NT2/D1 (cell line): Measurements from ENCODE around the gene MAPK13.

Source experiments
- DNase-seq: peaks from one replicate; pipeline ENCODE4 v3.0.0-alpha.2; 2011; ENCODE audit warnings: low read depth, low spot score
- H3K27me3 ChIP-seq: 2 replicates; pipeline ENCODE4 v1.6.0; 2011; ENCODE audit warnings: mild to moderate bottlenecking; ENCODE audit not compliant: insufficient read length, insufficient read depth
- H3K36me3 ChIP-seq: 2 replicates; pipeline ENCODE4 v1.6.1; 2011; ENCODE audit warnings: mild to moderate bottlenecking, low read length, mixed read lengths; ENCODE audit not compliant: insufficient read depth, insufficient read length
- H3K4me1 ChIP-seq: 2 replicates; pipeline ENCODE4 v1.5.1; 2011; ENCODE audit not compliant: insufficient read depth, insufficient read length
- H3K4me3 ChIP-seq: 2 replicates; pipeline ENCODE4 v1.5.1; 2011; ENCODE audit warnings: low read depth; ENCODE audit not compliant: insufficient read length
- H3K9ac ChIP-seq: 2 replicates; pipeline ENCODE4 v1.6.0; 2011; ENCODE audit warnings: low read depth; ENCODE audit not compliant: insufficient read length
- H3K9me3 ChIP-seq: 2 replicates; pipeline ENCODE4 v1.5.1; 2011; ENCODE audit warnings: mild to moderate bottlenecking, low read length; ENCODE audit not compliant: insufficient read depth
- SUZ12 ChIP-seq: IDR thresholded peaks from 2 replicates; pipeline ENCODE4 v1.6.1; 2011; ENCODE audit not compliant: insufficient read length, insufficient read depth; ENCODE audit errors: extremely low read depth
- YY1 ChIP-seq: IDR thresholded peaks from 2 replicates; pipeline ENCODE4 v1.6.1; 2011; ENCODE audit not compliant: insufficient read length, insufficient read depth
- ZNF274 ChIP-seq: IDR thresholded peaks from 2 replicates; pipeline ENCODE4 v1.6.1; 2011; ENCODE audit warnings: mild to moderate bottlenecking, low read depth, low read length

MAPK13 gene

DNA sequence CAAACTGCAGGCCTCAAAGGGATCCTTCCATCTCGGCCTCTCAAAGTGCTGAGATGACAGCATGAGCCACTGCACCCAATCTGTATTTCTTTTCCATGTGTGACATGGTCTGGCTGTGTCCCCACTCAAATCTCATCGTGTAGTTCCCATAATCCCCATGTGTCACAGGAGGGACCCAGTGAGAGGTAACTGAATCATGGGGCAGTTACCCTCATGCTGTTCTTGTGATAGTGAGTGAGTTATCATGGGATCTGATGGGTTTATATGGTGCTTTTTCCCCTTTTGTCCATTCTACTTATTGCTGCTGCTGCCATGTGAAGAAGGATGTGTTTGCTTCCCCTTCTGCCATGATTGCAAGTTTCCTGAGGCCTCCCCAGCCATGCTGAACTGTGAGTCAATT lies 55.9 kb downstream of the MAPK13 start:
- Histone ChIP-seq H3K4me1 (no peaks in the 10 kb centered on the region), H3K27me3 (no peaks in the 10 kb centered on the region), H3K36me3 (no peaks in the 10 kb centered on the region), H3K9me3 (no peaks in the 10 kb centered on the region), H3K9ac (no peak overlapping the region), H3K4me3 (no peak overlapping the region)
- DNase-seq: no peak
- TF ChIP-seq ZNF274: no peak
- TF ChIP-seq YY1: no peak
- no peak for TF ChIP-seq SUZ12

DNA sequence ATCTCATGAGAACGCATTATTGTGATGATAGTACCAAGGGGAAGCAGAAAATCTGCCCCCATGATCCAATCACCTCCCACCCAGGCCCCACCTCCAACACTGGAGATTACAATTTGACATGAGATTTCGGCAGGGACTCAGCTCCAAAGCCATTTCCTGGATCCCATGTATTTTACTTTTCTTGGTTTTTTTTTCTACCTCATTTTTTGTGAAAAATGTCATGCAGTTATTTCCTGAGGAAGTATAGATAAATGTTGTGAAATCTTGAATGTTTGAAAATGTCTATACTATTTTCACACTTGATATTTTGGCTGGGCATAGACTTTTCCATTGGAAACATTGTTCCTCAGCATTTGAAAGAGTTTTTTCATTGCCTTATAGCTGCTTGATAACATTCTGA lies 57.1 kb downstream of the MAPK13 start:
- TF ChIP-seq SUZ12 (no peak), ZNF274 (no peak), YY1 (no peak)
- no peaks in the 10 kb centered on the region for H3K4me1 ChIP-seq
- no peak overlapping the region for H3K4me3 ChIP-seq
- no peak for DNase-seq
- H3K9ac ChIP-seq: no peak overlapping the region
- no peaks in the 10 kb centered on the region for H3K36me3 ChIP-seq
- H3K27me3 ChIP-seq: no peaks in the 10 kb centered on the region
- H3K9me3 ChIP-seq: no peaks in the 10 kb centered on the region
